K562 (cell line): ENCODE results near the gene NF1. TPM values are rescaled to one million over a fixed set of nuclear protein-coding genes. Genes with fewer than 3 reads are reported as not detected.

ENCODE experiments used
- ATAC-seq: fragments of 200-7000 bp; cut with Tn5 transposase; 3 replicates; pipeline ENCODE4 v1.9.1; 2020; ENCODE audit warnings: moderate library complexity
- BruUV-seq: library from RNA; stranded (reverse); fragments of 400-500 nt; replicated peaks from 2 replicates; lab custom pipeline; 2021; lab: Mats Ljungman, UMichigan
- CTCF ChIA-PET: fragments of 300-600 bp; formaldehyde crosslinking; extraction: SDS; loops from one replicate; lab custom pipeline; 2021; ENCODE audit warnings: low intra/inter-chr PET ratio; lab: Yijun Ruan, JAX
- POLR2A ChIA-PET: fragments of 300-600, 350-650 bp; sonication (Branson Sonifier 250); formaldehyde crosslinking; extraction: SDS; loops from one replicate; lab custom pipeline; 2021; ENCODE audit warnings: antibody characterized with exemption, inconsistent platforms; lab: Yijun Ruan, JAX
- DNase-seq, 4 experiments: peaks; one replicate each; pipeline versions ENCODE4 v3.0.0 to v3.0.0-alpha.2; 2011 to 2018; ENCODE audit warnings: low spot score in 3 of 4, mixed read lengths in 3 of 4; ENCODE audit errors: extremely low read depth in 1 of 4
- FAIRE-seq: peaks from 2 replicates; lab custom pipeline; 2011; peaks lifted over from hg19 to GRCh38; lab: Jason Lieb, UNC
- H2AFZ ChIP-seq: 2 replicates; pipeline ENCODE4 v1.6.0; 2011; ENCODE audit warnings: low read depth, low read length, control low read depth, inconsistent platforms
- H3K27ac ChIP-seq: fragments of 200-600 bp; 3 replicates; pipeline ENCODE4 v1.8.0; 2011; ENCODE audit warnings: low read depth, mild to moderate bottlenecking, control low read depth, inconsistent platforms, low read length, moderate library complexity, mixed read lengths; ENCODE audit errors: extremely low read depth
- H3K27me3 ChIP-seq, 2 experiments: fragments of 300-600 bp in 1 of 2; 2 replicates in 1 of 2; 3 replicates in 1 of 2; pipeline versions ENCODE4 v1.6.0 to v1.8.0; 2011; ENCODE audit warnings: inconsistent platforms in 2 of 2, low read length in 2 of 2, mild to moderate bottlenecking in 1 of 2, mixed read lengths in 1 of 2, moderate library complexity in 1 of 2; ENCODE audit not compliant: control insufficient read depth in 2 of 2, insufficient read depth in 2 of 2
- H3K36me3 ChIP-seq: fragments of 300-600 bp; 3 replicates; pipeline ENCODE4 v1.8.0; 2011; ENCODE audit warnings: mild to moderate bottlenecking, low read length, inconsistent platforms; ENCODE audit not compliant: control insufficient read depth, insufficient read depth
- H3K4me1 ChIP-seq, 2 experiments: fragments of 200-600 bp in 1 of 2; replicated peaks in 1 of 2; 2 replicates in 1 of 2; 3 replicates in 1 of 2; pipeline versions ENCODE4 v1.5.1 to v1.8.0; 2011; ENCODE audit warnings: inconsistent platforms in 2 of 2, low read length in 2 of 2, mild to moderate bottlenecking in 1 of 2, mixed read lengths in 1 of 2, moderate library complexity in 1 of 2; ENCODE audit not compliant: control insufficient read depth in 2 of 2, insufficient read depth in 2 of 2
- H3K4me2 ChIP-seq: 2 replicates; pipeline ENCODE4 v1.6.1; 2011; ENCODE audit warnings: low read length, control low read depth, inconsistent platforms, mixed read lengths; ENCODE audit not compliant: insufficient read depth
- H3K4me3 ChIP-seq: fragments of 200-600 bp; sonication (generic), shearing (Covaris generic); 2 replicates; pipeline ENCODE4 v1.5.1; 2016; ENCODE audit warnings: control low read depth, inconsistent platforms
- H3K79me2 ChIP-seq: fragments of 200-600 bp; 3 replicates; pipeline ENCODE4 v1.8.0; 2011; ENCODE audit warnings: low read length, inconsistent platforms; ENCODE audit not compliant: control insufficient read depth, insufficient read depth
- H3K9ac ChIP-seq, 2 experiments: 2 replicates each; pipeline versions ENCODE4 v1.6.0 to v1.6.1; 2011; ENCODE audit warnings: low read depth in 2 of 2, low read length in 2 of 2, control low read depth in 1 of 2, inconsistent platforms in 1 of 2, mild to moderate bottlenecking in 1 of 2, mixed read lengths in 1 of 2; ENCODE audit not compliant: insufficient read depth in 1 of 2
- H3K9me1 ChIP-seq: one replicate; pipeline ENCODE4 v1.6.0; 2011; ENCODE audit warnings: inconsistent platforms, mild to moderate bottlenecking, low read length, moderate library complexity; ENCODE audit not compliant: control insufficient read depth, insufficient read depth
- H3K9me3 ChIP-seq: replicated peaks from 2 replicates; pipeline ENCODE4 v1.5.1; 2011; ENCODE audit warnings: low read depth, low read length, inconsistent platforms; ENCODE audit not compliant: control insufficient read depth, insufficient read depth
- H4K20me1 ChIP-seq: replicated peaks from 2 replicates; pipeline ENCODE4 v1.6.1; 2011; ENCODE audit warnings: low read length, inconsistent platforms, mixed read lengths; ENCODE audit not compliant: control insufficient read depth, insufficient read depth
- C11orf30 ChIP-seq: fragments of 450-650 bp; IDR thresholded peaks from 2 replicates; pipeline ENCODE4 v1.6.1; 2016; ENCODE audit warnings: low read depth, mild to moderate bottlenecking
- MAFK ChIP-seq: IDR thresholded peaks from 2 replicates; pipeline ENCODE4 v1.6.1; 2011; ENCODE audit warnings: low read length, improper control_type of control experiment
- MEIS2 ChIP-seq: fragments of 450-650 bp; IDR thresholded peaks from 2 replicates; pipeline ENCODE4 v1.6.1; 2014; ENCODE audit warnings: mild to moderate bottlenecking; ENCODE audit not compliant: partially characterized antibody
- POLR2B ChIP-seq: fragments of 450-650 bp; IDR thresholded peaks from 2 replicates; pipeline ENCODE4 v1.6.1; 2018; ENCODE audit warnings: low read depth; ENCODE audit not compliant: partially characterized antibody
- ZNF316 ChIP-seq: fragments of 450-650 bp; IDR thresholded peaks from 2 replicates; pipeline ENCODE4 v1.6.1; 2016
- WGBS: fragments of 100-300 bp; shearing (Covaris generic); methylation state at CpG from one replicate; pipeline ENCODE4 v1.1.6; 2016; ENCODE audit warnings: low coverage, mixed read lengths; ENCODE audit not compliant: insufficient coverage; ENCODE audit errors: missing lambda C conversion rate; 5-methylcytosine and 5-hydroxymethylcytosine counted together
- in situ Hi-C: fragments of 300-500 bp; cut with MboI; formaldehyde crosslinking; loops from 4 replicates; pipeline ENCODE4 v1.15.0; 2018; ENCODE audit warnings: inconsistent platforms, mixed read lengths
- intact Hi-C: fragments of 100-400 bp; cut with micrococcal nuclease; formaldehyde crosslinking; loops from 2 replicates; pipeline ENCODE4 v1.14.2; 2022
- polyA plus RNA-seq, 8 experiments: library from polyadenylated mRNA; depleted of rRNA in 4 of 8; stranded (reverse) in 5 of 8; unstranded in 3 of 8; fragments of >200 nt; fragmentation: Nextera tagmentation in 2 of 8; fragmentation: Illumina TruSeq in 1 of 8; extraction: Ambion mirVana in 2 of 8; extraction: Trizol in 1 of 8; gene quantifications; 2 replicates each; pipeline versions ENCODE4 v1.2.1 to v1.2.3, GENCODE V29; 2011 to 2014; ENCODE audit warnings: inconsistent platforms in 1 of 8, missing spikeins in 1 of 8
- total RNA-seq, 7 experiments: library from RNA; depleted of rRNA in 6 of 7; stranded (reverse); fragments of >200 nt in 6 of 7; fragmentation: Illumina TruSeq in 2 of 7; extraction: Trizol in 2 of 7; gene quantifications; 2 replicates each; pipeline versions ENCODE4 v1.2.1 to v1.2.3, GENCODE V29; 2011 to 2021; ENCODE audit warnings: low replicate concordance in 1 of 7
- TF ChIP-seq, protein P1 (sequence below): sonication (generic); formaldehyde crosslinking; IDR thresholded peaks from 2 replicates; pipeline ENCODE4 v1.8.0; 2022; ENCODE audit warnings: missing genetic modification reagents, mild to moderate bottlenecking, moderate library complexity, borderline replicate concordance

Gene NF1
- total and polyA plus RNA-seq, 9 of the 15 experiments (the other 6 are each of a cell fraction or from before 2014, with no cell fraction given), result 3.4 to 41.9 (median 24.3) TPM

DNA sequence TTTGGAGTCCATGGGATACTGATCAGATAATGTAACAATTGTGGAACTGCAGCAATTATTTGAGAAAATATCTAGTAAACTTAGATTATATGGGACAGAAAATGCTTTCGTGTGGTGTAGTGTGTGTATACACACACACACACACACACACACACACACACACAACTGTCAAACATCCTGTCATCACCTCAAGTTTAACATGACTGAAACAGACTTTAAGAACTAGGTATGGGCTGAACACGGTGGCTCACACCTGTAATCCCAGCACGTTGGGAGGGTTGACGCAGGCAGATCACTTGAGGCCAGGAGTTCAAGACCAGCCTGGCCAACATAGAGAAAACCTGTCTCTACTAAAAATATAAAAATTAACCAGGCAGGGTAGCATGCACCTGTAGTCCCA, 227.2 kb downstream of the NF1 start:
- no peaks in the 10 kb centered on the region for H3K9me3 ChIP-seq
- peaks cover 13% of the 10 kb centered on the region for H3K36me3 ChIP-seq
- BruUV-seq, result no TSS peak
- H3K79me2 ChIP-seq, result no peaks in the 10 kb centered on the region
- no peak overlapping the region for H3K4me3 ChIP-seq
- H3K4me1 ChIP-seq, result peaks cover 0 to 14% of the 10 kb centered on the region in 2 experiments; a peak in 3 of 5 replicates
- no peak overlapping the region for H2AFZ ChIP-seq
- no peaks in the 10 kb centered on the region for H3K27me3 ChIP-seq
- H3K27ac ChIP-seq, result no peak overlapping the region
- TF ChIP-seq POLR2B (no peak), MEIS2 (peak; percentile 10)
- TF ChIP-seq, protein P1, sequence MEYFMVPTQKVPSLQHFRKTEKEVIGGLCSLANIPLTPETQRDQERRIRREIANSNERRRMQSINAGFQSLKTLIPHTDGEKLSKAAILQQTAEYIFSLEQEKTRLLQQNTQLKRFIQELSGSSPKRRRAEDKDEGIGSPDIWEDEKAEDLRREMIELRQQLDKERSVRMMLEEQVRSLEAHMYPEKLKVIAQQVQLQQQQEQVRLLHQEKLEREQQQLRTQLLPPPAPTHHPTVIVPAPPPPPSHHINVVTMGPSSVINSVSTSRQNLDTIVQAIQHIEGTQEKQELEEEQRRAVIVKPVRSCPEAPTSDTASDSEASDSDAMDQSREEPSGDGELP (CRISPR knock-in tag), result no peak
- ChIA-PET CTCF (no interaction called here), POLR2A (interaction anchor here (0.6 kb wide), 1 partner anchor 188 kb away, joined by 3 read pairs; no protein-coding TSS in a partner anchor)
- no peak overlapping the region for H3K9ac ChIP-seq
- 97% methylated on average over 4 of the region's 4 CpGs for WGBS
- intact Hi-C loops (no loop called here), in situ Hi-C loops (no loop called here)
- H3K9me1 ChIP-seq, result no peaks in the 10 kb centered on the region
- DNase-seq, result no peak
- ATAC-seq, result no peak
- no peak overlapping the region for H3K4me2 ChIP-seq
- H4K20me1 ChIP-seq, result no peaks in the 10 kb centered on the region
- no peak for FAIRE-seq

DNA sequence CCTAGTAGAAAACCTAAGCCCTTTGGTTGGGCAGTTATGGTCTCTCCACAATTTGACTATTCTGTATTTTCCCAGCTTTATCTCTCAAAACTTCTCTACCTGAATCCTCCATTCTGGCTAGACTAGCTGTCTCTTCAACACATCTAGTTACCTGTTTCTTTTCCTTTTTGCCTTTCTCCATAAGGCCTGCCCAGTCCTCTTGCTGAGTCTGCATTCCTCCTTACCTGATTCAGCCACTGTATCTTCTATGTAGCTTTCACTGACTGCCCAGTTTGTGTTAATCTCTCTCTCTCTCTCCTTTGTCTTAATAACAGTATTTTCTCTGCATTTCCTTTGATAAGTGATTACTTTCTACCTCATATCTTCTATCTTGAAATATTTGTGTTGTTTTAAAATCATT, 228.8 kb downstream of the NF1 start:
- Histone ChIP-seq H3K36me3 (peaks cover 24% of the 10 kb centered on the region), H3K79me2 (no peaks in the 10 kb centered on the region), H3K27me3 (no peaks in the 10 kb centered on the region), H3K9ac (no peak overlapping the region), H3K9me1 (no peaks in the 10 kb centered on the region), H4K20me1 (no peaks in the 10 kb centered on the region), H3K27ac (peak overlapping the region; percentile 31; the same call in 2 of the 3 replicates), H3K4me1 (peaks cover 0 to 4% of the 10 kb centered on the region in 2 experiments; a peak in 2 of 5 replicates), H2AFZ (no peak overlapping the region)
- intact Hi-C loops (no loop called here), in situ Hi-C loops (no loop called here)
- no peak for DNase-seq
- no peak for ATAC-seq
- no peak for FAIRE-seq
- CTCF ChIA-PET, result no interaction called here
- TF ChIP-seq C11orf30 (peak; percentile 49; the same call in 1 of the 2 replicates), ZNF316 (peak; percentile 66), MAFK (no peak)
- TF ChIP-seq, all 486 proteins: peak for 2
- Histone ChIP-seq H3K4me2 (no peak overlapping the region), H3K4me3 (no peak overlapping the region), H3K9me3 (no peaks in the 10 kb centered on the region)
- no TSS peak for BruUV-seq
- POLR2A ChIA-PET, result no interaction called here
